Suppressor macrophage (primary cell): ENCODE results near the gene MCM3.
A peak's percentile ranks its signal among the peaks of the same experiment; 100 is the strongest.

Experiments
- DNase-seq, 4 experiments: peaks; one replicate each; pipeline ENCODE4 v3.0.0-alpha.2; 2020 to 2022

The MCM3 gene

DNA sequence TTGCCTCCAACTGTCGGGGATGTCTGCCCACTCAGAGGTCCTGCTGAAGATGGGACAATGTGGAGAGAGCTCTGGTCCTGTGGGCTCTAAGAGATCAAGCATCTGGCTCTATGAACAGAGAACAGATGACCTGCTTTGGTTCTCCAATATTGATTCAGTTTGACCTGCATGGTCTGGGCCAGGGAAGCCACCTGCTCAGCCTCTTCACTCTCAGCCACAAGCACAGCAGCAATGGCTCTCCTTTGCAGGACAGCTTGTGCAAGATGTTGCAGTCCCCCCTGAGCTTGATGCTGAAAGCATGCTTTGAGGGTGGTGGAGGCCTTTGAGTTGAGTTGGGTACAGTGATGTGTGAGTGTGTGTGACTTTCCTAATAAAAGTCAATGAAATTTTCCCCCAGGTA is 18.6 kb upstream of the MCM3 start:
- DNase-seq, result no peak

DNA sequence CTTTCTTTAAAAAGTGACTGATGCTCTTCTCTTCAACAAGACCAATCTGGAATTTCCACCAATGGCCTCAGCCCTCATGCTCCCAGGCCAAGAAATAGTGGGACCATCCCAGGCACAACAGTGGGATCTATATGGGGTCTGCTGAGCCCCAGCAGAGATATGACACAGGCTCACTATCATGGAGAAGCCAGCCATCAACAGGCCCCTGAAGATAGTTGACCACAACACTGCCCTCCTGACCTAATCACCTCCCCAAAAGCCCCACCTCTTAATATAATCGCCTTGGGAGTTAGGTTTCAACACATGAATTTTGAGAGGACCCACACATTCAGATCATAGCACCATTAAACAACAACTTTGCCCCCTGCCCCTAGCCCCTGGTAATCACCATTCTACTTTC is 16.8 kb upstream of the MCM3 start:
- DNase-seq, result no peak

DNA sequence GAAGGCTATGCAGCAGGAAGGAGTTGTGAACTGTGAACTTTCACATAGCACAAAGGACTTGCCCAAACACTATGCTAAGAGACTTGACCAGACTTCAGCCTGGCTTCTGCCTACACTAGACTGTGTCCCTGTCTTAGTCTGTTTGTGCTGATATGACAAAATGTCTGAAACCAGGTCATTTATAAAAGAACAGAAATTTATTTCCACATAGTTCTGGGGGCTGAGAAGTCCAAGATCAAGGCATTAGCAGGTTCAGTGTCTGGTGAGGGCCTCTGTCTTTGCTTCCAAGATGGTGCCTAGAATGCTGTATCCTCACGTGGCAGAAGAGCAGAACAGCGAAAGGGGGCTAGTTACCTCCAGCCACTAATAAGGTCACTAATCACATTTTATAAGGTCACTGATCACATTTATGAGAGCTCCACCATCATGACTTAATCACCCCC is 16.0 kb upstream of the MCM3 start:
- DNase-seq, result no peak

DNA sequence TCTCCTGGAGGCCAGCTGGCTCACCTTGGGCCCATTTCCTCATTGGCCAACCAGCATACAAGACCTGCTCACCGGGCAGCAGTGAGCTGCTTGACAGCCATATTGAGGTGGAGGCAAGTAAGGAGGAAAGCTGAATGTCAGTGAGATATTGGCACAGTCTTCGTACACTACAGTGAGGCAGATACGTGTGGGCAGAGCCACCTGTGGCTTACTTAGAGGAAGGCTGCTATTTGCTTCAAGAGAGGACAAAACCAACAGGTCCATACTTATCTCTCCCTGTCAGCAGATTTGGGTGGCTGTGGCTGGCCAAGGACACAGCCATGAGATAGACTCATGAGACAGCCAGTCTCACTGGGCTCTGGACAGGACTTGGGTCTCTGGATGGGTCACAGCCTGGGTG is 15.1 kb upstream of the MCM3 start:
- DNase-seq, result no peak

DNA sequence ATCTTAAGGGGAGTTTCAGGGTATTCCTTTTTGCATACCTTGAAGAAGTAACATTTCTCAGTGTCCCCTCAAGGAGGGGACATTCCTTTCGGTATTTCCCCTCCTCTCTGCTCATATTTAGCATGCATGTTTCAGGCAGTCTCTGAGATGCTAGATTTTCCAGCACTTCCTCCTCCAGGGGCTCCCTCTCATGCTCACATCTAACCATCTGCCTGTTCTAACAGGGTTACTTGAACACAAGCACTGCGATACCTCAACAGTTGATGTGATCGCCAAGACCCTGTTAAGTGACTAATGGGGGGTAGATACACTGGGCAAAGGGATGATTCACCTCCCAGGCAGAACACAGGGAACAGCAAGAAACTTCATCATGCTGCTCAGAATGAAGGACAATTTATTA is 12.9 kb upstream of the MCM3 start:
- DNase-seq, result peak in 1 of 4 experiments; percentile 7

DNA sequence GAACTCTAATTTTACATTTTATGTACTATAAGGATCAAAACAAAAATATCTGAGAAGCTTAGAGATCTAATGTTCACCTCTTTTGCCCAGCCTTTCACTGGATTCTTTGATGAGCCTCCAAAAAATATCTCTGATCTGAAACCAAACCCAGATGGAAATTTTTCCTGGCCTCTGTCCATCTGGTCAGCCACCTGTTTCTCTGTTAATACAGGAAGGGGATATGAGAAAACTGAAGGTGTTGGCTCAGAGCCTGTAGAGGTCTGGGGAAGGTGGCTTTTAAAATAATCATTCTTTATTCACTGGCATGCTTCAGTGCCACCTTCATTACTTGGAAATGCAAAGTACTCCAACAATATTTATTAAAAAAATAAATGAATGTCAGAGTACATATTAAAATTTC is 8.5 kb upstream of the MCM3 start:
- no peak for DNase-seq

DNA sequence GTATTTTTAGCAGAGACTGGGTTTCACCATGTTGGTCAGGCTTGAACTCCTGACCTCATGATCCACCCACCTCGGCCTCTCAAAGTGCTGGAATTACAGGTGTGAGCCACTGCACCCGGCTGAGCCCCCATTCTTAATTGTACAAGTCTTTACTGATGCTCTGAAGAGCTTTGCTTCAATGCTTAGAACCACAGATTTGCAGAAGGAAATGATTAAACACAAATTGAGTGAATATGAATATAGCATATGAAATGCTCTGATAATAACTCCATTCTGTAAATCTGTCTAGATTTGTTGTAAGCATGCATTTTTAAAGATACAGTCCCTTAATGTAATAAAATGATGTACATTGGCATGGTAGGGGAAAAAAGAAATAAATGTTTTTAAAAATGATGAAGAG is 4.3 kb upstream of the MCM3 start:
- DNase-seq, result no peak

DNA sequence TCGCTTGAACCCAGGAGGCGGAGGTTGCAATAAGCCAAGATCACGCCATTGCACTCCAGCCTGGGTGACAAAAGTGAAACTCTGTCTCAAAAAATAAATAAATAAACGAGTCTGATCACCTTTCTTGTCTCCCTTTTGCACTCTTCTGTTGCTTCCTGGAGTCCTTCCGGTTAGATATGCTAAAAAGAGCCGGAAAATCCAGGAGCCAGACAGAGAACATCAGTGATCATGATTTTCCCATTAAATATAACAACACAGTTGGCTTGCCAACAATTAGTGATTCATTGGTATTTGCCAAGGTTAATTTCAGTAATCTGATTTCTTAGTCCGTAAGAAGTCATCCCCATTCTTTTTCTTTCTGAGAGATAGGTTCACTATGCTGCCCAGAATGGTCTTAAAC is 3.7 kb upstream of the MCM3 start:
- no peak for DNase-seq

DNA sequence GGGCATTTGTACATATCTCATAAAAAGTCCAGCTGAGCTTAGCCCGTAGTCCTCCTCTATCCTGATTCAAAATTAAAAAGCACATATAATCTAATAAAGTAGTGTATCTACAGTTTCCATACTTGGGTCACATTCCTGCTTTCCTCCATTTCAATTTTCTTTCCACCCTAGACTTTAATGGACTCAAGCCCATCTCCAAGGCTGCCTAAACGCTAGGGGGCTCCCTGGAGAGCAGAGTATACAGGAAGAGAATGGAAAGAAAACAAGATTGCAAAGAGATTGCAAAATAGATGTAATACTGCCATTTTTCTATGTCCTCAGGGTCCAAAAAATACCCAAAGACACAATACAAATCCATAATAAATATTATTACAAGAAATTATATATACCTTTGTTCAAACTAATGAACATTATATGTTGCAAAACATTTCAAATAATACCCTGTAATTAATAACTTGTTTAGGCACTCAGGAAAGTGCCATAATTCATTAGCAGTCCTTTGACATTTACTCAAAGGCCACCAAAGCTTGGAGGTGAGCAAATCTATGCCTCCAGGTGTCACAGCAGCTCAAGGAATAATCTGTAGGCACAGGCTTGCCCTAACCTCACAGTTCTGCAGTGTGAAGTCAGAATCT is 2.4 kb upstream of the MCM3 start:
- peak; percentile 85 to 93 (median 90) for DNase-seq

DNA sequence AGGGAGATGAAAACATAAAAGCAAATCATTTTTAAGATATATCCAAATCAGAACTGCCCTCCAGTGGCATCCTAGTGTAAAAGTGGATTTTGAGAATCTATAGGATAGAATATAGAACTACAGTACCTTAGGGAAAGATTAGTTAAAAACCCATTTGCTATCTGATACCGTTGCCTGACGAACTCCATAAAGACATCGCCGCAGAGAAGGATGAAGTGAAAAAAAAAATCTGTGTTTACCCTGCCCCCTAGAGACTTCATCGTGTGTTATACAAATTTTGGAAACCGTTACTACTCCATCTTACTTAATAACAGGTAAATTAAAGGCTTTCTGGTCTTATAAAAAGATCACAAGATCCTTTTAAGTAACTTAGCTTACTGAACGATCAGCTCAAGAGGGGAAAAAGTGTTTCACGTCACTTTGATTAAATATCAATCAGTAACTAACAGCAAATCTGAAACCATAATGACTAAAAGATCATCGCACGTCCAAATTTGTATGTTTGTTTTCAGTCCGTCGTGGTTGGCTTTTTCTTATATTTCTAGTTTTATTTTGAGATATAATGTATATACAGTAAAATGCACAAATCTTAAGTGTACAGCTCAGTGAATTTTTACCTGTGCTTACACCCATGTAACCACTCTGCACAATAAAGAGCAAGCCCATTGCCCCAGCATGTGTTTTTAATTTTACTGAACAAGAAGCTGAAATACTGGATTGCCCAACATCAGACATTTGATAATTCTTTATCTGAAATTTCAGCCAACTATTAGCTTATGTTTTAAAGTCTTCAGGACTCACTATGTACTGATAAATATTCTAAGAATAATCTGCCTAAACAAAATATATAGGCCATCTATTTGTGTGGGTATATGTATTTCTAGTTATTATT is 881 bp upstream of the MCM3 start:
- DNase-seq, result peak in 1 of 4 experiments; percentile 6

DNA sequence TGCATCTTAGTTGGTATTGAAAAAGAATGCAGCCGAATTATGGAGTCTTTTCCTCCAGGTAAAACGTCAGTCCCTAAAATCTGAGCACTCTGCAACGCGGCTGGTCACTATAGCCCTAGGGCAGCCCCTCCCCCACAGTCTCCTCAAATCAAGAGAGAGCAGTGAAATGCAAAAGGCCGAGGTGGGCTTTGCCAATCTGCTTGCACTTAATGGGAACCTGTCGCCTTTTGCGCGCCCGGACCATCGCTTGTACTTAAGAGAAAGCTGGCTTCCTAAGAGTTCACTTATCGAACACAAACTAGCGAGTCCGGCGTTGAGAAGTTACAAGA is 447 bp downstream of the MCM3 start:
- peak; percentile 23 to 56 (median 41) for DNase-seq

DNA sequence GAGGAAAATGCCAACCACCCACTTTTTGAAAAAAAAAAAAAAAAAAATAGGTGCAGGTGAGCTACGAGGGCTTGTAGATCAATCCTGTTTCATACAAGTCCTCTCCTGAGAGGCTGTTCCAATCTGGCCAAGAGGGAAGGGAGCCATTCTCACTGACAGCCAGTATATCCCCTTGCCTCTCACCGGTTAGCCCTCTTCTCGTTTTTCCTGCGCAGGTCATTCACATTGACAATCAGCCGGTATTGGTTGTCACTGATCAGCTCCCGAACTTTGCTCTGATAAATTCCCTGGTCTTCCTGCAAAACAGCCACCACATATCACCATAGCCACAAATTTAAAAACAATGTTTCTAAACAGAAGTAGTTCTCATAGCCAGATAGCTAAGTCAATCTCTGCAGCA is 1.4 kb downstream of the MCM3 start:
- no peak for DNase-seq

DNA sequence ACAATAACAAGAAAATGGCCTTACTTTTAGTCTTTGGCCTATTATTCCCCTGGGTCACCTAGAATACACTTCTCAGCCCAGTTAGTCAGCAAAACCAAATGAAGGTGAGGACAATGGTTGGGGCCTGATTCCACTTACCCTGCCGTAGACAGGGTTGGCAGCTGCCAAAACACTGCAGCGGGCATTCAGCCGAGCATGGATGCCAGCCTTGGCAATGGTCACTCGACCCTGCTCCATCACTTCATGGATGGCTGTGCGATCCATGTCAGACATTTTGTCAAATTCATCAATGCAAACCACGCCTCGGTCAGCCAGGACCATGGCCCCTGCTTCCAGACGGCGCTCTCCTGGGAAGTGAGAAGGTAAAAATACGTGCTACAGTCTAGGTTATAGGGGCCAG is 8.4 kb downstream of the MCM3 start:
- DNase-seq, result no peak

DNA sequence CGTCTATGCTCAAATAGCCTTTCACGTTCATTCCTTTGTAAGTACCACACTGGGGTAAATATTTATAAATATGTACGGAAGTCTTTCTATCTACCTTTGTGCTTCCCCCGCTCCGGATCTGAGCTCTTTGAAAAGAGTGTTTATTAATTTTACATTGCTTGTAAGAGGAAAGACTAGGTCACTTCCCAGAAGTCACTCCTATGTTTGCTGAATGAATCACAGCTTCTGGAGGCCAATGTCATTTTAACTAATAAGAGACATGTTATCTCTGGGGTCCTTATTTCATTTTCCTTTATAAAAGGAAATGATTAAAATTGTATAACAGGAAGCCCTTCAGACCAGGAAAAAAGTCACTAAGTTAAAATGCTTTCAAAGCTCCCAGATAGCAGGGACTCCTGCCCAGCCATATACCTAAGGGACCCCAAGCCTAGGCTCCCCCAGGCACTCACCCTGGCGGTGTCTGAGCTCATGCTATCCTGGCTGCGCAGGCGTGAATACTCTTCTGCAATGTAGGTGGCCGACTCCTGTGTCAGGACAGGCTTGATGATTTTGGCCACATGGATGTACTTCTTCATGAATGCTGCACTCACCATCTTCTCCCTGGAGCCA is 12.6 kb downstream of the MCM3 start:
- no peak for DNase-seq

DNA sequence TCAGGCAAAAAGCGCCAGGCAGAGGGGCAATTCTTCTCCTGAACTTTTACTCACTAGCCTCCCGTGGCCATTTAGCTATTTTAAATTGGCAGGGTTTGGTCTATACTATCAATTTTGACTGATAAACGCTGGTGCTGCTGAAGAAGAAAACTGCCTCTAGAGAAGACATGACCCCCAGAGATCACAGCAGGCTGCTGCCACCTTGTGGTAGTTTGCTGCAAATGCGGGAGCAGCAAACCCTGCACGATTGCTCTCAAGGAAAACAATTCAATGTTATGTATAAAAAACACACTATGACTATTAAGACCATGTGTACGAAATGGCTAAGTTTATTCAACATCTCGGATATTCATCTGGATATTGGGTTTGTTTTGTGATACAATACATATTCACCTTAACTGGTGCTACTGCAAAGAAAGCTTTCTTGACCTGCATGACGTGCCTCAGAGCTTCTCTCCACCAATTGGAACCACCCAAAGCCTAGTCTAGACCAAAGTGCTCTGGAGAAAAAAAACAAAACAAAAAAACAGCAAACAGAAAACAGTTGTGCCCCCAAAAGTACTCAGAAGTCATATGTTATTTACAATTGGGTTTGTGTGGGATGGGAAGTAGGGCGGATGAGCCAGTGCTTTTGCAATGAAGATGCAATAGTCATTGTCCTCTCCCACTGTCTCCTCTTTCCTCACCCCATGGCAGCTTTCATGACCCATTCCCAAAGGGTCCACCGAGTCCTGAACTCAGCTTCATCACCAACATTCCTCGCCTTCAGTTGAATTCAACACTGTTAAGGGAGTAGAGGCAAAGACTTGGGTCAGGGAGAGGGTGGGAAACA is 20.6 kb downstream of the MCM3 start:
- DNase-seq, result peak; percentile 65 to 77 (median 72)

DNA sequence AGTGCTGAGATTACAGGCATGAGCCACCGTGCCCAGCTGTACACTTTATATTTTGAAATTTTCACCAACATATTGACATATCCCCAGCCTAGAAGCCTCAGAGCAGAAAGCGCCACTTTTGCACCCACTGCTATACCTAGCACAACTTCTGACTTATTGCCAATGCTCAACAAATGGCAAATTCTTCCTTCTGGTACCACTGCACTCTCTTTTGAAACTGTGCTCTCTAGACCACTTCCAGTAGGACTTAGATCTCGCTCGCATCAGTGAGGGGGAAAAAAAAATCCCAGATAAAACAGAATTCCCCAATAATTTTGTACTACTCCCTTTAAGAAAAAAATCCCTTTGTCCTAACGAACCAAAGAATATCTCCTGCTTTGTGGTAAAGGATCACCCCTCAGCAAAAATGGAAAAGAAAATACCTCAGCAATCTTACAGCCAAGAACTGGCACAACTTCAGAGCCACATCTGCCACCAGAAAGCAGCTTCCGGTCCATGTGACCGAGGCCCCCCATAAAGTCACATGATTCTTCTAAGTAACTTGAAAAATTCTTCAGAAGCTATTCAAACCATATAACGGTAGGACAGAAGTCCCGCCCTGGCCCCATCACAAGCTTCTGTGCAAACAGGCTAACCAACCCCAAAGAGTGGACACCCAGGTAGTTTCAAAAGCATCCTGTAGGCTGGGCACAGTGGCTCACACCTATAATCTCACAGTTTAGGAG is 21.8 kb downstream of the MCM3 start:
- DNase-seq, result no peak

DNA sequence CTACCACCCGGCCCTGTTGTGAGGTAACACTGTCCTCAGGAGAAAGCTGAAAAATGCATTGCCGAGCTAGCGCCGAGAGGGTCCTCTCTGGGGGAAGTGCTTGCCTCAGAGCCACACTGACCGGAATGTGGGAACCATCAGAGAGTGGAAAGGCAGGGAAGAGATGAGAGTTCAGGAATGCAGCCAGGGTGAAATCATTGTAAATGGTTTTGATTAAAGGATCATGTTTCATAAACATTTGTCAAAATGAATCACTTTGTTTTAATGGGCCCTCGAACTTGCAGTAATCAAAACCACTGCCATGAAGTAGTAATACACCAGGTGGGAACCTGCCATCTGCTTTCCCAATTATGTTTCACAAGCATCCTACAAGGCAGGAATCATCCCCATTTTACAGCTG is 23.3 kb downstream of the MCM3 start:
- DNase-seq, result no peak

DNA sequence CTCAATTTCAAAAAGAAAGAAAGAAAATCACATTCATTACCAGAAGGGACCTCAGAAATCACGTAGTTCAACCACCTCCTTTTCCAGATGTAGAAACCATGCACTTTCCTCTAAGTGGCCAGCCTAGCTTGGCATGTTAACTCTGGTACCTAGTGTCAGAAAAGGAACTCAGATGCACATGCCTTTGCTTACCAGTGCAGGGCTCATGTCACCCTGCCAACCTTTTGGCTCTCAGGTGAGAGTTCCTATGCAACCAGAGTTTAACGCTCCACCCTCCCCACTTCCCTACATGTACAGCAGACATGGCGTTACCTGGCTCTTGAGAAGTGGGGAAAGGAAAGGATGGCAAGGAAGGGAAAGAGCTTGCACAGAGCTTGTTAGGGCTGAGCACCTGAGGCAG is 23.9 kb downstream of the MCM3 start:
- no peak for DNase-seq

DNA sequence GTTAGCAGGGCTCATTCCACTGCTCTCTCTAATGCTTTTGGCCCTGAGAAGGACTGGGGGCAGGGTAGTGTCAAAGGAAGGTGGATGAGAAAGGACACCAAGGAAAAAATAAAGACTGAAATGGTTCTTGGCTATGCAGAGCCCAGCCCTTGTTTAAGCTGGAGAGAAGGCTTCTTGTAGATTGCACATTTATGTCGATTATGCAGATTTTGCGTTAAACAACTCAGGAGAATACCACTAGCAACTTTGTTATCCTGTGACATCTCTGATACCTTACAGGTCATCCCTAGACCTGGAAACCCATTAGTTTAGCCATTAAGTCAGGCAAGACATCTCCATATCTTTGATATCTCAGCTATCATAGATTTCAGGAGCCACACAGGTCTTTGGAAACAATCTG is 29.1 kb downstream of the MCM3 start:
- DNase-seq, result no peak

DNA sequence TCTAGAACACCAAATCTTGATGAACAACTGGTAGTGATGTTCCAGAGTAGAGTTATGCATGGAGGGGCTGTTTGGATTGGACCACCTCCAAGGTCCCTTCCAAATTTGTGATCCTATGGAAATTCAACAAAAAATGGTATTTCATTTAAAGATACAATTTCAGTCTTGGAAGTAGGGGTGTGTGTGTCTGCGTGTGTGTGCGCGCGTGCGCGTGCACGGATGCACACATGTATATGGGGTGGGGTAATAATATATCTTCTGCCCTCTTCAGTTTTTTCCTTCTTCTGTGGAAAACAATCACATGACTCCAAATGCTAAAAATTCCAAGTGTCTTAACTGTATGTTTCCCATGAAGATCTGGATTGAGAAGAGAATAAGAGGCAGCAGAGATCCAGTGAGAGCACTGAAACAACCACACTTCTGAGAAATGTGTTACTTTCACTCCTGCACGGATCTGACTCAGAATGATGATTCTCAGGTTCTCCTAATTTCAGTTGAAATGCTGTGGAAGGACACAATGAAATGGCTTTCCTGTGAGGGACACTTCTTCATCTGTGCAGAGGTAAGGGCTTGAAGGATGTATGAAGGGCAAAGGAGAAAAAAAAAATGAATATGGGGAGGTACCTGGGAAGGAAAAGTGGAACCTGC is 29.7 kb downstream of the MCM3 start:
- DNase-seq, result no peak

DNA sequence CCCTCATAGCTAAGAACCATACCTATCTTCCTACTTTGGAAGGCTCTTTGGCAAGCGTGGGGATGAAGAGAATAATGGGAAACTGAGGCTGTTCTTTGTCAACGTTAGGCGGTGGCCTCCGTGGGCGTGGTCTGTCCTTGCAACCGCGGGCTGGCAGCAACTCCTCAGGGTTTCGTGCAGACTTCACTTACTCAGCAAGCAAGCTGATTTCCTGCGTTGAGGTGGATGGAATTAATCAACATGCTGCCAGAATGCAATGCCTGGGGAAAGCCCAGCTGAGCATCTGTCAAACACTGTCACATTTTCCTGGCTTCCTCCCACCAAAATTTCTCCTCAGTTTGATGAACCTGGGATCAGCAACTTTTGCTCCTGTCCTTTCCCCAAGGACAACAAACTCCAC is 31.0 kb downstream of the MCM3 start:
- no peak for DNase-seq

DNA sequence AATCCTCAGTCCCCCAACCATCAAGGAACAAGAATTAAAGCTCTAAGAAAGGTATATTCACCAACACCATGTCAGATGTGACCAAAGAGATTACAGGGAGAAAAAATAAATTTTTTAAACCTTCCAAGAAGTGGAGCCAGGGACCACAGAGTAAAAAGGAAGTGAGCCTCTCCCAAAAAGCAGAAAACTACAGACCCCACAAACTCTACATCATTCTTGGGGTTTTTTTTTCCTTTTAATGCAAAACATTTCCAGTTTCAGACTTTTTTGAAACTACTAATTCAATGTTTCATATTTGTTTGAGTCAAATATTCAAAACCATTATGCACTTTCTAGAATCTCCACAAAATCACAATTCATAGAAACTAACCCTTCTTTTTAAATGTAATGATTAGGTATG is 33.4 kb downstream of the MCM3 start:
- DNase-seq, result no peak
